Mammary epithelial cell (primary cell): ENCODE data around the gene ANKRD17.

ENCODE experiments used
- EZH2 ChIP-seq: IDR thresholded peaks from 2 replicates; pipeline ENCODE4 v1.6.1; 2012; ENCODE audit warnings: low read length, inconsistent platforms, borderline replicate concordance
- TF ChIP-seq, protein P1 (sequence below), 2 donors: IDR thresholded peaks in 1 of 2; conservative IDR thresholded peaks in 1 of 2; 2 replicates each; pipeline ENCODE4 v1.5.1; 2011 to 2012; ENCODE audit warnings: inconsistent platforms in 2 of 2, low read length in 2 of 2, mild to moderate bottlenecking in 2 of 2, control low read depth in 1 of 2, low read depth in 1 of 2; ENCODE audit not compliant: insufficient read depth in 1 of 2; ENCODE audit errors: extremely low read depth in 1 of 2

DNA sequence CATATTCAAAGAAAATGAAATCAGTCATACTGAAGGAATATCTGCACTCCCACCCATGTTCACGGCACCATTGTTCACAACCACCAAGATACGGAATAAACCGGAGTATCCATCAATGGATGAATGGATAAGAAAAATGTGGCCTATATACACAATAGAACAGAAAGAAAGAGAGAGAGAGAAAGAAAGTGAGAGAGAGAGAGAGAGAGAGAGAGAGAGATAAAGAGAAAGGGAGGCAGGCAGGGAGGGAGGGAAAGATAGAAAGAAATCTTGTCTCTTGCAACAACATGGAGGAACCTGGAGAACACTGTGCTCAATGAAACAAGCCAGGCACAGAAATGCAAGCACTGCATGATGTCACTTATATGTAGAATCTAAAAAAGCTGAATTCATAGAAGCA is 52.4 kb downstream of the ANKRD17 start:
- TF ChIP-seq, protein P1, sequence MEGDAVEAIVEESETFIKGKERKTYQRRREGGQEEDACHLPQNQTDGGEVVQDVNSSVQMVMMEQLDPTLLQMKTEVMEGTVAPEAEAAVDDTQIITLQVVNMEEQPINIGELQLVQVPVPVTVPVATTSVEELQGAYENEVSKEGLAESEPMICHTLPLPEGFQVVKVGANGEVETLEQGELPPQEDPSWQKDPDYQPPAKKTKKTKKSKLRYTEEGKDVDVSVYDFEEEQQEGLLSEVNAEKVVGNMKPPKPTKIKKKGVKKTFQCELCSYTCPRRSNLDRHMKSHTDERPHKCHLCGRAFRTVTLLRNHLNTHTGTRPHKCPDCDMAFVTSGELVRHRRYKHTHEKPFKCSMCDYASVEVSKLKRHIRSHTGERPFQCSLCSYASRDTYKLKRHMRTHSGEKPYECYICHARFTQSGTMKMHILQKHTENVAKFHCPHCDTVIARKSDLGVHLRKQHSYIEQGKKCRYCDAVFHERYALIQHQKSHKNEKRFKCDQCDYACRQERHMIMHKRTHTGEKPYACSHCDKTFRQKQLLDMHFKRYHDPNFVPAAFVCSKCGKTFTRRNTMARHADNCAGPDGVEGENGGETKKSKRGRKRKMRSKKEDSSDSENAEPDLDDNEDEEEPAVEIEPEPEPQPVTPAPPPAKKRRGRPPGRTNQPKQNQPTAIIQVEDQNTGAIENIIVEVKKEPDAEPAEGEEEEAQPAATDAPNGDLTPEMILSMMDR (conservative IDR thresholded peaks at IDR 0.05 in 1 of 2, IDR thresholded peaks at IDR 0.05 in 1 of 2; ENCODE audit: extremely low read depth in 1 of 2, insufficient read depth in 1 of 2, low read depth in 1 of 2, low read length in 2 of 2) = no peak
- no peak for TF ChIP-seq EZH2
